HG03135 (cell line): ENCODE measurements around the gene DLGAP5.

Experiments used
- ATAC-seq: cut with Tn5 transposase; IDR thresholded peaks from one replicate; pipeline ENCODE4 v1.9.1; 2021; ENCODE audit warnings: mild to moderate bottlenecking, moderate library complexity; ENCODE audit not compliant: unreplicated experiment

DLGAP5 gene

GRCh38 chr14:55131370-55132137 is 59.8 kb downstream of the DLGAP5 start:
- no peak for ATAC-seq

- ATAC-seq, result no peak
These were observed 61.2 kb downstream of the DLGAP5 start for GRCh38 chr14:55130196-55130550.

GRCh38 chr14:55129428-55130195 is 61.8 kb downstream of the DLGAP5 start:
- ATAC-seq, result peak; percentile 69

GRCh38 chr14:55129086-55129427 is 62.3 kb downstream of the DLGAP5 start, which contains the start of gene LGALS3:
LGALS3 (plus strand) TSS chr14:55129252; CDS start chr14:55137374, 8,122 bp downstream.
- peak; percentile 53 for ATAC-seq

- no peak for ATAC-seq
These were observed 62.8 kb downstream of the DLGAP5 start for GRCh38 chr14:55128386-55129085.

- no peak for ATAC-seq
These were observed 63.9 kb downstream of the DLGAP5 start for GRCh38 chr14:55127460-55127951.

GRCh38 chr14:55126932-55127459 is 64.4 kb downstream of the DLGAP5 start:
- ATAC-seq, result no peak

- no peak for ATAC-seq
These were observed 65.4 kb downstream of the DLGAP5 start for GRCh38 chr14:55126034-55126433.

GRCh38 chr14:55125403-55125802 is 66.0 kb downstream of the DLGAP5 start:
- no peak for ATAC-seq

GRCh38 chr14:55124774-55125386 is 66.5 kb downstream of the DLGAP5 start:
- no peak for ATAC-seq

- no peak for ATAC-seq
These were observed 67.3 kb downstream of the DLGAP5 start for GRCh38 chr14:55123852-55124639.

- ATAC-seq, result no peak
These were observed 68.3 kb downstream of the DLGAP5 start for GRCh38 chr14:55123101-55123500.

- no peak for ATAC-seq
These were observed 68.9 kb downstream of the DLGAP5 start for GRCh38 chr14:55122440-55122986.

GRCh38 chr14:55121628-55122439 is 69.6 kb downstream of the DLGAP5 start:
- ATAC-seq, result no peak

GRCh38 chr14:55120571-55121495 is 70.6 kb downstream of the DLGAP5 start:
- ATAC-seq, result no peak

- no peak for ATAC-seq
These were observed 72.6 kb downstream of the DLGAP5 start for GRCh38 chr14:55118761-55119160.

- no peak for ATAC-seq
These were observed 73.5 kb downstream of the DLGAP5 start for GRCh38 chr14:55117803-55118441.
